Nephron progenitor cell (in vitro differentiated cells): ENCODE measurements around the gene KHDC4.

Experiments
- DNase-seq: peaks from one replicate; pipeline ENCODE4 v3.0.0; 2021
- H3K27ac Mint-ChIP-seq: 2 replicates; pipeline ENCODE4 v1.8.0; 2021; ENCODE audit warnings: mild to moderate bottlenecking, moderate library complexity, mixed read lengths
- H3K27me3 Mint-ChIP-seq: 2 replicates; pipeline ENCODE4 v1.8.0; 2021; ENCODE audit warnings: mild to moderate bottlenecking, low read depth, mixed read lengths; ENCODE audit not compliant: poor library complexity
- H3K36me3 Mint-ChIP-seq: 2 replicates; pipeline ENCODE4 v1.8.0; 2021; ENCODE audit warnings: low read depth, mixed read lengths
- H3K4me1 Mint-ChIP-seq: 2 replicates; pipeline ENCODE4 v1.8.0; 2021; ENCODE audit warnings: mixed read lengths
- H3K4me3 Mint-ChIP-seq: 2 replicates; pipeline ENCODE4 v1.8.0; 2021; ENCODE audit warnings: mild to moderate bottlenecking, moderate library complexity, mixed read lengths
- H3K9me3 Mint-ChIP-seq: 2 replicates; pipeline ENCODE4 v1.8.0; 2021; ENCODE audit warnings: mild to moderate bottlenecking, moderate library complexity, mixed read lengths
- CTCF ChIP-seq: fragments of 200-600 bp; sonication (generic); IDR thresholded peaks from 2 replicates; pipeline ENCODE4 v1.5.0; 2021; ENCODE audit warnings: antibody characterized with exemption

KHDC4 gene

GRCh38 chr1:155873860-155874259 is 60.4 kb downstream of the KHDC4 start:
- H3K4me1 Mint-ChIP-seq = peaks cover 5% of the 10 kb centered on the region
- no peak for TF ChIP-seq CTCF
- H3K4me3 Mint-ChIP-seq = no peak overlapping the region
- H3K27me3 Mint-ChIP-seq = peaks cover 25% of the 10 kb centered on the region
- H3K36me3 Mint-ChIP-seq = no peaks in the 10 kb centered on the region
- no peak overlapping the region for H3K27ac Mint-ChIP-seq
- DNase-seq = no peak
- H3K9me3 Mint-ChIP-seq = no peaks in the 10 kb centered on the region

- Mint-ChIP-seq H3K27ac (no peak overlapping the region), H3K9me3 (no peaks in the 10 kb centered on the region), H3K27me3 (peaks cover 29% of the 10 kb centered on the region), H3K36me3 (no peaks in the 10 kb centered on the region), H3K4me1 (peaks cover 5% of the 10 kb centered on the region), H3K4me3 (no peak overlapping the region)
- TF ChIP-seq CTCF = no peak
- no peak for DNase-seq
Observed at GRCh38 chr1:155872527-155872926, 61.7 kb downstream of the KHDC4 start.

- H3K27ac Mint-ChIP-seq = no peak overlapping the region
- no peak for DNase-seq
- no peak for TF ChIP-seq CTCF
- H3K36me3 Mint-ChIP-seq = no peaks in the 10 kb centered on the region
- peaks cover 5% of the 10 kb centered on the region for H3K4me1 Mint-ChIP-seq
- no peaks in the 10 kb centered on the region for H3K9me3 Mint-ChIP-seq
- peaks cover 29% of the 10 kb centered on the region for H3K27me3 Mint-ChIP-seq
- no peak overlapping the region for H3K4me3 Mint-ChIP-seq
Observed at GRCh38 chr1:155871390-155871789, 62.8 kb downstream of the KHDC4 start.

- Mint-ChIP-seq H3K9me3 (no peaks in the 10 kb centered on the region), H3K27me3 (peaks cover 31% of the 10 kb centered on the region)
Observed at GRCh38 chr1:155867766-155868165, 66.4 kb downstream of the KHDC4 start.

GRCh38 chr1:155864393-155864792 is 69.8 kb downstream of the KHDC4 start:
- Mint-ChIP-seq H3K9me3 (no peaks in the 10 kb centered on the region), H3K36me3 (no peaks in the 10 kb centered on the region), H3K27ac (no peak overlapping the region), H3K4me1 (peaks cover 11% of the 10 kb centered on the region), H3K27me3 (peaks cover 34% of the 10 kb centered on the region), H3K4me3 (no peak overlapping the region)
- no peak for TF ChIP-seq CTCF
- no peak for DNase-seq

More at GRCh38 chr1:155867766-155868165, 66.4 kb downstream of the KHDC4 start:
- Mint-ChIP-seq H3K4me3 (no peak overlapping the region), H3K36me3 (no peaks in the 10 kb centered on the region), H3K27ac (no peak overlapping the region), H3K4me1 (peaks cover 4% of the 10 kb centered on the region)
- no peak for TF ChIP-seq CTCF
- no peak for DNase-seq
